ENCODE results near the gene ACADM. TPM values are rescaled to one million over a fixed set of nuclear protein-coding genes. Genes with fewer than 3 reads are reported as not detected.

ACADM gene
- total and polyA plus RNA-seq, 2 of the 13 experiments (the other 11 are each of a cell fraction or from before 2014, with no cell fraction given), result 43.7 to 92.2 TPM

DNA sequence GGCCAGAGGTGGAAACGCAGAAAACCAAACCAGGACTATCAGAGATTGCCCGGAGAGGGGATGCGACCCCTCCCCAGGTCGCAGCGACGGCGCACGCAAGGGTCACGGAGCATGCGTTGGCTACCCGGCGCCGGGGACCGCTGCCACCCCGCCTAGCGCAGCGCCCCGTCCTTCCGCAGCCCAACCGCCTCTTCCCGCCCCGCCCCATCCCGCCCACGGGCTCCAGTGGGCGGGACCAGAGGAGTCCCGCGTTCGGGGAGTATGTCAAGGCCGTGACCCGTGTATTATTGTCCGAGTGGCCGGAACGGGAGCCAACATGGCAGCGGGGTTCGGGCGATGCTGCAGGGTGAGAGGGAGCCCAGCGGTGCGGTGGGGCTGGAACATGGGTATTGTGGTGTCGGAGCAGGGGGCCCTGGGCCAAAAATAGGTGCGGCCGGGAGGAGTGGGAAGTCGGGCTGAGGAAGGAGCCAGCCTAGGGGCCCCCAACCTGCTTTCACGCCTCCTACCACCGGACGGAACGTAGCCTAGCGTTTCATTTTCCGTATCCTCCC, at the start of gene ACADM (continued):
- TF ChIP-seq, protein P1, sequence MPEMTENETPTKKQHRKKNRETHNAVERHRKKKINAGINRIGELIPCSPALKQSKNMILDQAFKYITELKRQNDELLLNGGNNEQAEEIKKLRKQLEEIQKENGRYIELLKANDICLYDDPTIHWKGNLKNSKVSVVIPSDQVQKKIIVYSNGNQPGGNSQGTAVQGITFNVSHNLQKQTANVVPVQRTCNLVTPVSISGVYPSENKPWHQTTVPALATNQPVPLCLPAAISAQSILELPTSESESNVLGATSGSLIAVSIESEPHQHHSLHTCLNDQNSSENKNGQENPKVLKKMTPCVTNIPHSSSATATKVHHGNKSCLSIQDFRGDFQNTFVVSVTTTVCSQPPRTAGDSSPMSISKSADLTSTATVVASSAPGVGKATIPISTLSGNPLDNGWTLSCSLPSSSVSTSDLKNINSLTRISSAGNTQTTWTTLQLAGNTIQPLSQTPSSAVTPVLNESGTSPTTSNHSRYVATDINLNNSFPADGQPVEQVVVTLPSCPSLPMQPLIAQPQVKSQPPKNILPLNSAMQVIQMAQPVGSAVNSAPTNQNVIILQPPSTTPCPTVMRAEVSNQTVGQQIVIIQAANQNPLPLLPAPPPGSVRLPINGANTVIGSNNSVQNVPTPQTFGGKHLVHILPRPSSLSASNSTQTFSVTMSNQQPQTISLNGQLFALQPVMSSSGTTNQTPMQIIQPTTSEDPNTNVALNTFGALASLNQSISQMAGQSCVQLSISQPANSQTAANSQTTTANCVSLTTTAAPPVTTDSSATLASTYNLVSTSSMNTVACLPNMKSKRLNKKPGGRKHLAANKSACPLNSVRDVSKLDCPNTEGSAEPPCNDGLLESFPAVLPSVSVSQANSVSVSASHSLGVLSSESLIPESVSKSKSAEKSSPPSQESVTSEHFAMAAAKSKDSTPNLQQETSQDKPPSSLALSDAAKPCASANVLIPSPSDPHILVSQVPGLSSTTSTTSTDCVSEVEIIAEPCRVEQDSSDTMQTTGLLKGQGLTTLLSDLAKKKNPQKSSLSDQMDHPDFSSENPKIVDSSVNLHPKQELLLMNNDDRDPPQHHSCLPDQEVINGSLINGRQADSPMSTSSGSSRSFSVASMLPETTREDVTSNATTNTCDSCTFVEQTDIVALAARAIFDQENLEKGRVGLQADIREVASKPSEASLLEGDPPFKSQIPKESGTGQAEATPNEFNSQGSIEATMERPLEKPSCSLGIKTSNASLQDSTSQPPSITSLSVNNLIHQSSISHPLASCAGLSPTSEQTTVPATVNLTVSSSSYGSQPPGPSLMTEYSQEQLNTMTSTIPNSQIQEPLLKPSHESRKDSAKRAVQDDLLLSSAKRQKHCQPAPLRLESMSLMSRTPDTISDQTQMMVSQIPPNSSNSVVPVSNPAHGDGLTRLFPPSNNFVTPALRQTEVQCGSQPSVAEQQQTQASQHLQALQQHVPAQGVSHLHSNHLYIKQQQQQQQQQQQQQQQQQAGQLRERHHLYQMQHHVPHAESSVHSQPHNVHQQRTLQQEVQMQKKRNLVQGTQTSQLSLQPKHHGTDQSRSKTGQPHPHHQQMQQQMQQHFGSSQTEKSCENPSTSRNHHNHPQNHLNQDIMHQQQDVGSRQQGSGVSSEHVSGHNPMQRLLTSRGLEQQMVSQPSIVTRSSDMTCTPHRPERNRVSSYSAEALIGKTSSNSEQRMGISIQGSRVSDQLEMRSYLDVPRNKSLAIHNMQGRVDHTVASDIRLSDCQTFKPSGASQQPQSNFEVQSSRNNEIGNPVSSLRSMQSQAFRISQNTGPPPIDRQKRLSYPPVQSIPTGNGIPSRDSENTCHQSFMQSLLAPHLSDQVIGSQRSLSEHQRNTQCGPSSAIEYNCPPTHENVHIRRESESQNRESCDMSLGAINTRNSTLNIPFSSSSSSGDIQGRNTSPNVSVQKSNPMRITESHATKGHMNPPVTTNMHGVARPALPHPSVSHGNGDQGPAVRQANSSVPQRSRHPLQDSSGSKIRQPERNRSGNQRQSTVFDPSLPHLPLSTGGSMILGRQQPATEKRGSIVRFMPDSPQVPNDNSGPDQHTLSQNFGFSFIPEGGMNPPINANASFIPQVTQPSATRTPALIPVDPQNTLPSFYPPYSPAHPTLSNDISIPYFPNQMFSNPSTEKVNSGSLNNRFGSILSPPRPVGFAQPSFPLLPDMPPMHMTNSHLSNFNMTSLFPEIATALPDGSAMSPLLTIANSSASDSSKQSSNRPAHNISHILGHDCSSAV (CRISPR knock-in tag; IDR thresholded peaks at IDR 0.05; ENCODE audit: borderline replicate concordance), result no peak
- TF ChIP-seq ZNF446 (CRISPR knock-in tag; IDR thresholded peaks at IDR 0.05), result no peak
- peak; percentile 72; the same call in 1 of the 2 replicates for TF ChIP-seq HDAC2 (CRISPR knock-in tag; IDR thresholded peaks at IDR 0.05)
- TF ChIP-seq ZNF589 (CRISPR knock-in tag; conservative IDR thresholded peaks at IDR 0.05), result no peak
- TF ChIP-seq FOXA1 (IDR thresholded peaks at IDR 0.05), result no peak
- no peak; the same call in 1 of the 2 replicates for TF ChIP-seq FOXA1 (CRISPR knock-in tag; IDR thresholded peaks at IDR 0.05)
- no peak for TF ChIP-seq MBNL3 (CRISPR knock-in tag; conservative IDR thresholded peaks at IDR 0.05)
- TF ChIP-seq, protein P2, sequence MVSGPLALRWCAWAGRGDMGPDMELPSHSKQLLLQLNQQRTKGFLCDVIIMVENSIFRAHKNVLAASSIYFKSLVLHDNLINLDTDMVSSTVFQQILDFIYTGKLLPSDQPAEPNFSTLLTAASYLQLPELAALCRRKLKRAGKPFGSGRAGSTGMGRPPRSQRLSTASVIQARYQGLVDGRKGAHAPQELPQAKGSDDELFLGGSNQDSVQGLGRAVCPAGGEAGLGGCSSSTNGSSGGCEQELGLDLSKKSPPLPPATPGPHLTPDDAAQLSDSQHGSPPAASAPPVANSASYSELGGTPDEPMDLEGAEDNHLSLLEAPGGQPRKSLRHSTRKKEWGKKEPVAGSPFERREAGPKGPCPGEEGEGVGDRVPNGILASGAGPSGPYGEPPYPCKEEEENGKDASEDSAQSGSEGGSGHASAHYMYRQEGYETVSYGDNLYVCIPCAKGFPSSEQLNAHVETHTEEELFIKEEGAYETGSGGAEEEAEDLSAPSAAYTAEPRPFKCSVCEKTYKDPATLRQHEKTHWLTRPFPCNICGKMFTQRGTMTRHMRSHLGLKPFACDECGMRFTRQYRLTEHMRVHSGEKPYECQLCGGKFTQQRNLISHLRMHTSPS (CRISPR knock-in tag; IDR thresholded peaks at IDR 0.05; ENCODE audit: low read depth), result no peak
- peak; percentile 84; the same call in 1 of the 2 replicates for TF ChIP-seq ZNF501 (CRISPR knock-in tag; IDR thresholded peaks at IDR 0.05)
- TF ChIP-seq TBX3 (IDR thresholded peaks at IDR 0.05; ENCODE audit: borderline replicate concordance), result no peak
- TF ChIP-seq TRIM24 (CRISPR knock-in tag; IDR thresholded peaks at IDR 0.05), result no peak
- TF ChIP-seq ZMYM4 (CRISPR knock-in tag; IDR thresholded peaks at IDR 0.05), result peak; percentile 89
- TF ChIP-seq ZNF383 (CRISPR knock-in tag; IDR thresholded peaks at IDR 0.05; ENCODE audit: borderline replicate concordance), result no peak
- peak; percentile 29; the same call in 1 of the 2 replicates for TF ChIP-seq SRY (CRISPR knock-in tag; IDR thresholded peaks at IDR 0.05)
- TF ChIP-seq THAP11 (CRISPR knock-in tag; IDR thresholded peaks at IDR 0.05), result peak; percentile 67
- TF ChIP-seq, protein P3, sequence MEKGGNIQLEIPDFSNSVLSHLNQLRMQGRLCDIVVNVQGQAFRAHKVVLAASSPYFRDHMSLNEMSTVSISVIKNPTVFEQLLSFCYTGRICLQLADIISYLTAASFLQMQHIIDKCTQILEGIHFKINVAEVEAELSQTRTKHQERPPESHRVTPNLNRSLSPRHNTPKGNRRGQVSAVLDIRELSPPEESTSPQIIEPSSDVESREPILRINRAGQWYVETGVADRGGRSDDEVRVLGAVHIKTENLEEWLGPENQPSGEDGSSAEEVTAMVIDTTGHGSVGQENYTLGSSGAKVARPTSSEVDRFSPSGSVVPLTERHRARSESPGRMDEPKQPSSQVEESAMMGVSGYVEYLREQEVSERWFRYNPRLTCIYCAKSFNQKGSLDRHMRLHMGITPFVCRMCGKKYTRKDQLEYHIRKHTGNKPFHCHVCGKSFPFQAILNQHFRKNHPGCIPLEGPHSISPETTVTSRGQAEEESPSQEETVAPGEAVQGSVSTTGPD (CRISPR knock-in tag; IDR thresholded peaks at IDR 0.05), result no peak
- 0 out of 2 replicates have a peak, but pooled peaks have one; percentile 63 for TF ChIP-seq ZNF605 (CRISPR knock-in tag; IDR thresholded peaks at IDR 0.05)
- no peak for TF ChIP-seq ZNF891 (CRISPR knock-in tag; IDR thresholded peaks at IDR 0.05)
- TF ChIP-seq, protein P4, sequence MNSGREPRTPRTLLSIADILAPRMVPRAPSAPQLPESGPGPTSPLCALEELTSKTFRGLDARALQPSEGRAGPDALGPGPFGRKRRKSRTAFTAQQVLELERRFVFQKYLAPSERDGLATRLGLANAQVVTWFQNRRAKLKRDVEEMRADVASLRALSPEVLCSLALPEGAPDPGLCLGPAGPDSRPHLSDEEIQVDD (CRISPR knock-in tag; IDR thresholded peaks at IDR 0.05; ENCODE audit: borderline replicate concordance), result no peak
- no peak for TF ChIP-seq REXO4 (CRISPR knock-in tag; IDR thresholded peaks at IDR 0.05; ENCODE audit: borderline replicate concordance)
